Measurements from ENCODE around the gene DCUN1D1. TPM values are rescaled to one million over a fixed set of nuclear protein-coding genes. Genes with fewer than 3 reads are reported as not detected.

The DCUN1D1 gene
- total and polyA plus RNA-seq, 2 of the 8 experiments (the other 6 are each of a cell fraction or from before 2014, with no cell fraction given), result 6.8 to 70.3 TPM

GRCh38 chr3:182967218-182968204 lies 12.8 kb downstream of the DCUN1D1 start (continued):
- no peak for TF ChIP-seq TCF12 (IDR thresholded peaks at IDR 0.05; ENCODE audit: low read depth, low read length)
- no peak for TF ChIP-seq CTCF (IDR thresholded peaks at IDR 0.05; ENCODE audit: control extremely low read depth in 1 of 3, insufficient read depth in 1 of 3, low read depth in 1 of 3, low read length in 3 of 3)
